ENCODE measurements around the gene BORCS6. TPM values are rescaled to one million over a fixed set of nuclear protein-coding genes. Genes with fewer than 3 reads are reported as not detected.

Gene BORCS6
- total and polyA plus RNA-seq, 9 of the 15 experiments (the other 6 are each of a cell fraction or from before 2014, with no cell fraction given): 0.01 to 7.4 (median 2.3) TPM

- TF ChIP-seq GMEB1 (CRISPR knock-in tag; IDR thresholded peaks at IDR 0.05) (no peak), CBX1 (IDR thresholded peaks at IDR 0.05; ENCODE audit: low read depth) (no peak), FOXK2 (conservative IDR thresholded peaks at IDR 0.05 in 1 of 2, IDR thresholded peaks at IDR 0.05 in 1 of 2; ENCODE audit: low read depth in 2 of 2) (peak in 1 of 2 experiments; percentile 90), JUN (IDR thresholded peaks at IDR 0.05; ENCODE audit: borderline replicate concordance, low read depth, low read length) (peak; percentile 34; the same call in 1 of the 2 replicates), JUN (CRISPR knock-in tag; IDR thresholded peaks at IDR 0.05; ENCODE audit: borderline replicate concordance) (no peak), SAFB (IDR thresholded peaks at IDR 0.05; ENCODE audit: borderline replicate concordance, low read depth, low read length) (no peak), HOMEZ (CRISPR knock-in tag; IDR thresholded peaks at IDR 0.05) (no peak), ZNF551 (CRISPR knock-in tag; IDR thresholded peaks at IDR 0.05) (no peak), ZBTB49 (CRISPR knock-in tag; IDR thresholded peaks at IDR 0.05; ENCODE audit: borderline replicate concordance) (no peak), RAD51 (IDR thresholded peaks at IDR 0.05; ENCODE audit: borderline replicate concordance, low read depth) (peak; percentile 99), GTF2B (IDR thresholded peaks at IDR 0.05; ENCODE audit: extremely low read depth, insufficient read length) (no peak), SRSF3 (IDR thresholded peaks at IDR 0.05; ENCODE audit: insufficient read depth, low read length) (no peak), ZKSCAN8 (CRISPR knock-in tag; IDR thresholded peaks at IDR 0.05) (no peak), ZNF76 (CRISPR knock-in tag; IDR thresholded peaks at IDR 0.05; ENCODE audit: borderline replicate concordance) (no peak), NBN (IDR thresholded peaks at IDR 0.05; ENCODE audit: low read depth) (peak; percentile 31; the same call in 1 of the 2 replicates), CBFA2T2 (conservative IDR thresholded peaks at IDR 0.05) (peak; percentile 89), KDM2B (CRISPR knock-in tag; IDR thresholded peaks at IDR 0.05) (no peak), NCOA4 (IDR thresholded peaks at IDR 0.05; ENCODE audit: partially characterized antibody) (no peak), NUFIP1 (IDR thresholded peaks at IDR 0.05; ENCODE audit: partially characterized antibody) (no peak)
Measured at GRCh38 chr17:8192070-8192815, 2.3 kb upstream of the BORCS6 start (continued).
